Measurements from ENCODE around the gene ADAD2.

- no peak for TF ChIP-seq CTCF (IDR thresholded peaks at IDR 0.05)
- no peak for TF ChIP-seq EZH2 (IDR thresholded peaks at IDR 0.05; ENCODE audit: borderline replicate concordance, insufficient read depth, low read depth, low read length, poor library complexity, severe bottlenecking)
Observed at GRCh38 chr16:84191466-84191865, 509 bp downstream of the ADAD2 start.
